Prostate gland (tissue), 2 donors: ENCODE measurements around the gene CA7.

Source experiments
- CTCF ChIP-seq, 4 experiments: fragments of 200-600 bp in 2 of 4; fragments of 450-650 bp in 2 of 4; sonication (generic) in 2 of 4; IDR thresholded peaks; 1 replicate in 3 of 4; 2 replicates in 1 of 4; pipeline ENCODE4 v1.5.1; 2016 to 2019; ENCODE audit warnings: antibody characterized with exemption in 4 of 4, mild to moderate bottlenecking in 2 of 4, moderate library complexity in 2 of 4
- POLR2A ChIP-seq: fragments of 450-650 bp; IDR thresholded peaks from one replicate; pipeline ENCODE4 v1.6.1; 2016; ENCODE audit warnings: antibody characterized with exemption, mild to moderate bottlenecking
- POLR2AphosphoS5 ChIP-seq: sonication (generic); formaldehyde crosslinking; IDR thresholded peaks from one replicate; pipeline ENCODE4 v1.6.1; 2017; ENCODE audit warnings: antibody characterized with exemption

- TF ChIP-seq POLR2A (no peak), POLR2AphosphoS5 (no peak), CTCF (IDR thresholded peaks at IDR 0.05) (no peak)
Measured at GRCh38 chr16:66801320-66802105, 42.7 kb upstream of the CA7 start, which contains the start of gene TERB1.
